Measurements from ENCODE around the gene CRYBG3.

DNA sequence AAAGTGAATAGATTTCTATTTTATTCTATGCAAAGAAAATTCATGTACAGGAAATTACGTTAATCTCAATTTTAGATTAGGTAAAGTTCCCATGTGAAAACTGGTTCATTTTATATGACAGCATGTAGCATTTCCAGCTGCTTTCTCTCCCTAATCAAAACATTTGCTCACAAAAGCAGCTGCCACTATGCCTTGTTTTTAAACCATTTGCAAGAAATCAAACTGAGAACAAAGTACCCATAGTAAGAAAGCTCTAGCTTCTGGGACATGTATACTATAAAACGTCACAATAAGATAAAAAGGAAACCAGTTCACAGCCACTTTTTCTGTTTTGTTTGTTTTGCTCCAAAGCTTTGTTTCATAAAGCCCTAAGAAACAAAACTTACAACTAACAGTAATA, 5.0 kb upstream of the CRYBG3 start:
- TF ChIP-seq, protein P1, sequence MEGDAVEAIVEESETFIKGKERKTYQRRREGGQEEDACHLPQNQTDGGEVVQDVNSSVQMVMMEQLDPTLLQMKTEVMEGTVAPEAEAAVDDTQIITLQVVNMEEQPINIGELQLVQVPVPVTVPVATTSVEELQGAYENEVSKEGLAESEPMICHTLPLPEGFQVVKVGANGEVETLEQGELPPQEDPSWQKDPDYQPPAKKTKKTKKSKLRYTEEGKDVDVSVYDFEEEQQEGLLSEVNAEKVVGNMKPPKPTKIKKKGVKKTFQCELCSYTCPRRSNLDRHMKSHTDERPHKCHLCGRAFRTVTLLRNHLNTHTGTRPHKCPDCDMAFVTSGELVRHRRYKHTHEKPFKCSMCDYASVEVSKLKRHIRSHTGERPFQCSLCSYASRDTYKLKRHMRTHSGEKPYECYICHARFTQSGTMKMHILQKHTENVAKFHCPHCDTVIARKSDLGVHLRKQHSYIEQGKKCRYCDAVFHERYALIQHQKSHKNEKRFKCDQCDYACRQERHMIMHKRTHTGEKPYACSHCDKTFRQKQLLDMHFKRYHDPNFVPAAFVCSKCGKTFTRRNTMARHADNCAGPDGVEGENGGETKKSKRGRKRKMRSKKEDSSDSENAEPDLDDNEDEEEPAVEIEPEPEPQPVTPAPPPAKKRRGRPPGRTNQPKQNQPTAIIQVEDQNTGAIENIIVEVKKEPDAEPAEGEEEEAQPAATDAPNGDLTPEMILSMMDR (conservative IDR thresholded peaks at IDR 0.05) = no peak
- no peak for TF ChIP-seq ZFX (IDR thresholded peaks at IDR 0.05)

All from C4-2B (cell line).